C4-2B (cell line): ENCODE data around the gene CCDC181.

Experiments
- CTCF ChIP-seq: fragments of 450-650 bp; conservative IDR thresholded peaks from 2 replicates; pipeline ENCODE4 v1.5.1; 2017; ENCODE audit warnings: mild to moderate bottlenecking
- ZFX ChIP-seq: fragments of 450-650 bp; IDR thresholded peaks from 2 replicates; pipeline ENCODE4 v1.6.1; 2017

GRCh38 chr1:169390303-169390702 is 37.0 kb downstream of the CCDC181 start:
- no peak for TF ChIP-seq CTCF
- TF ChIP-seq ZFX: no peak
